Astrocyte (in vitro differentiated cells and primary cell): ENCODE measurements around the gene GLYATL1B.
"Not testable (repeated sequence)": the region's sequence is repeated elsewhere in the genome, so short reads cannot be mapped to it uniquely, and the experiment has no call there.

Source experiments
- EZH2 ChIP-seq: IDR thresholded peaks from 2 replicates; pipeline ENCODE4 v1.6.1; 2012; ENCODE audit warnings: mild to moderate bottlenecking, low read length, inconsistent platforms; ENCODE audit not compliant: insufficient read depth
- TF ChIP-seq, protein P1 (sequence below): IDR thresholded peaks from 2 replicates; pipeline ENCODE4 v1.5.1; 2011; ENCODE audit warnings: low read depth, mild to moderate bottlenecking, inconsistent platforms, low read length, moderate library complexity; ENCODE audit not compliant: insufficient read depth

GRCh38 chr11:59081430-59082020, 4.6 kb upstream of the GLYATL1B start:
- TF ChIP-seq, protein P1, sequence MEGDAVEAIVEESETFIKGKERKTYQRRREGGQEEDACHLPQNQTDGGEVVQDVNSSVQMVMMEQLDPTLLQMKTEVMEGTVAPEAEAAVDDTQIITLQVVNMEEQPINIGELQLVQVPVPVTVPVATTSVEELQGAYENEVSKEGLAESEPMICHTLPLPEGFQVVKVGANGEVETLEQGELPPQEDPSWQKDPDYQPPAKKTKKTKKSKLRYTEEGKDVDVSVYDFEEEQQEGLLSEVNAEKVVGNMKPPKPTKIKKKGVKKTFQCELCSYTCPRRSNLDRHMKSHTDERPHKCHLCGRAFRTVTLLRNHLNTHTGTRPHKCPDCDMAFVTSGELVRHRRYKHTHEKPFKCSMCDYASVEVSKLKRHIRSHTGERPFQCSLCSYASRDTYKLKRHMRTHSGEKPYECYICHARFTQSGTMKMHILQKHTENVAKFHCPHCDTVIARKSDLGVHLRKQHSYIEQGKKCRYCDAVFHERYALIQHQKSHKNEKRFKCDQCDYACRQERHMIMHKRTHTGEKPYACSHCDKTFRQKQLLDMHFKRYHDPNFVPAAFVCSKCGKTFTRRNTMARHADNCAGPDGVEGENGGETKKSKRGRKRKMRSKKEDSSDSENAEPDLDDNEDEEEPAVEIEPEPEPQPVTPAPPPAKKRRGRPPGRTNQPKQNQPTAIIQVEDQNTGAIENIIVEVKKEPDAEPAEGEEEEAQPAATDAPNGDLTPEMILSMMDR: not testable (repeated sequence)
- TF ChIP-seq EZH2: not testable (repeated sequence)
